ENCODE results near the gene SPTB.

Gene SPTB

DNA sequence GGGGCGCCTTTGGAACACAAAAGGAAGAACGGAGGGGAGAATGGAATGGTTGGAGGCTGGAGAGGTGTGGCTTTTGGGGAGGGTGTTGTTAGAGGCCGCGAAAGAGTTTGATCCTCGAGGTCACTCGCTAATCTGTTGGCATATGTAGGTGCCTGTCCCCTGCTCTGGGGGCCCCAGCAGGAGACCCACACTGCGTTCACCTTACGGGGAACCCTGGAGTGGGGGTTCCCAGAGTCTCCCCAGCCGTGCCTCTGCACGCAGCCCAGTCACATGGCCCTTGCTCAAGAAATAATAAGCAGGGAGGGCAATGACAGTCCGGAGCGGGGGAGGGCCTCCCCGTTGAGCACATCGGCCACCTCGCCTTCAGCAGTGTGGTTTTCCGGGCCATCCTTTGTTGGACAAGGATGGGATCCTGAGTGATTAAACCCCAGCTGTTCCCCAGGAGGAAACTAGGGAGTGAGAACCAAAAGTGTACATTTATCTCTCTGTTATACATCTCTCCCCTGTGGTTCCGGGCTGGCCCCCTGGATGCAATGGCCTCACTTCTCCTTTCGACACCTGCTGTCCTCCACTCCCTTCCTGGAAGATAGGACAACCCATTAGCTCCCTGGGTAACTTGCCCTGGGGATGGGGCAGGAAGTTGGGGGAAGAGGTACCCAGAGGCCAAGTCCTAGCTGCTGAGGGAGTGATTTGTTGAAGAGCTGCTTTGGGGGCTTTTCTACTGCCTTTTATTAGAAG is 174.2 kb downstream of the SPTB start:
- H3K27ac Mint-ChIP-seq = peak overlapping the region; percentile 34 to 75 (median 73)
- peaks cover 14% of the 10 kb centered on the region for H3K27me3 Mint-ChIP-seq (ENCODE audit: low read depth)
- TF ChIP-seq CTCF (IDR thresholded peaks at IDR 0.05; ENCODE audit: unreplicated experiment in 3 of 3) = no peak
- H3K36me3 Mint-ChIP-seq (ENCODE audit: low read depth) = peaks cover 15% of the 10 kb centered on the region
- peak overlapping the region; percentile 89 to 92 (median 90) for H3K4me3 Mint-ChIP-seq
- H3K9me3 Mint-ChIP-seq = no peaks in the 10 kb centered on the region
- H3K4me1 Mint-ChIP-seq = peaks cover 73% of the 10 kb centered on the region

DNA sequence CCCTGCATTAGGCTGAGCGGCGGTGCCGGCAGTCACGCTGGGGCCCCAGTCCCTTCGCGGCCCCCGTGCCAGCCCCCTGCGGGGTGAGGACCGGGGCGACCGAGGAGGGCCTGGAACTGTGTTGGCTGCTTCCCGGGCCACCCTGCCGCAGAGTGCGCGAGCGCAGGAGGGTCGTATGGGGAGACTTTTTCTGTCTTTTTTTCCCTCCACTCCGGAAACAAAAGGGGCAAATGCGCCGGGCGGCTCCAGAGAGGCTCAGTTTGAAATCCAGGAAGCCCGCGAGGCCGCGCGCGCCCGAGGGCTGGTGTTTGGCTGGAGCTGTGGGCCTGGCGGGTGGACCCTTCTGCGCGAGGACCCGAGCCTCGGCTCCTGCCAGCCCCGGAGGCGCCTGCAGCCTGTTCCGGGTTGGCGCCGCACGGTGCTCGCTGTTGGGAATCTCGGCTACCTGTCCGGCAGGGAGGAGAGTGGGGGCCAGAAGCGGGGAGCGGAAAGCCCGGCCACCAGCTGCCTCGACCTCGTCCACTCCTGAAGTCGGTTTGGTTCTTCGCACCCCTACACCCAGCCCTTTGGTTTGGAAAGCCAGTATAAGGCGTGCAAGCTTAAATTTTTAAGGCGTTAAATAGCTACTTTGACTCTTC is 174.8 kb downstream of the SPTB start:
- H3K9me3 Mint-ChIP-seq = no peaks in the 10 kb centered on the region
- H3K4me3 Mint-ChIP-seq = peak overlapping the region; percentile 89 to 92 (median 90)
- H3K27me3 Mint-ChIP-seq (ENCODE audit: low read depth) = peaks cover 14% of the 10 kb centered on the region
- no peak for TF ChIP-seq CTCF (IDR thresholded peaks at IDR 0.05; ENCODE audit: unreplicated experiment in 3 of 3)
- H3K36me3 Mint-ChIP-seq (ENCODE audit: low read depth) = peaks cover 8% of the 10 kb centered on the region
- H3K4me1 Mint-ChIP-seq = peaks cover 69% of the 10 kb centered on the region
- peak overlapping the region; percentile 34 to 75 (median 73) for H3K27ac Mint-ChIP-seq

DNA sequence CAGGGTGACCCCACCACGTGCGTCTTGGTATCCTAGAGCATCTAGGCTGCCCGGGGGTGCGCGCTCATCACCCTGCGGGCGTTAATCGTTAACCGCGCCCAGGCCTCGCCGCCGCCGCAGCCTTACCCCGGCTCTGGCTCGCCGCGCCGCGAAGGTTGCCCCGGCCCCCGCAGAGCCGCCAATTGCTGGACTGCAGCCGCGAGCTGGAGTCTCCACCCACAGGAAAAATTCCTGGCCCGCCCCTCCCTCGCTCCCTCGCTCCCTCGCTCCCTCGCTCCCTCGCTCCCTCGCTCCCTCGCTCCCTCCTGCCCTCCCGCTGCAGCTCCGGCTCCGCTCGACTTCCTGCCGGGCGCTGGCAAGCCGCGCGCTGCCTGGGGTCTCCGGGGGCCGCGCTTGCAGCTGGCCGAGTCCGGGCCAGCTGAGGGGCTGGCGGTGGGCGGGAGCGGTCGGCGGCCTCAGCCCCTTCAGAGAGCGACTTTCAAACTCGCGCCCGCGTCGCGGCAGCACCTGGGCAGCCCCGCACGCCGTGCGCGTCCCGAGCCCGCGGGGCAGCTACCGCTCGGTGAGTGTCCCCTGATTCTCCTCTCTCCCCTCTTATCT is 175.5 kb downstream of the SPTB start, which contains the start of gene PLEKHG3:
PLEKHG3 (plus strand) TSS at position 282 of the 600 bp plus-strand sequence. CDS start 23,208 bp downstream, outside the sequence.
- no peak for TF ChIP-seq CTCF (IDR thresholded peaks at IDR 0.05; ENCODE audit: unreplicated experiment in 3 of 3)
- peaks cover 14% of the 10 kb centered on the region for H3K27me3 Mint-ChIP-seq (ENCODE audit: low read depth)
- peak within 1 kb of the TSS; percentile 84 to 95 (median 88) for H3K27ac Mint-ChIP-seq
- peaks cover 4% of the 10 kb centered on the region for H3K36me3 Mint-ChIP-seq (ENCODE audit: low read depth)
- H3K4me1 Mint-ChIP-seq = peaks cover 64% of the 10 kb centered on the region
- peak within 1 kb of the TSS; percentile 89 to 92 (median 90) for H3K4me3 Mint-ChIP-seq
- no peaks in the 10 kb centered on the region for H3K9me3 Mint-ChIP-seq

DNA sequence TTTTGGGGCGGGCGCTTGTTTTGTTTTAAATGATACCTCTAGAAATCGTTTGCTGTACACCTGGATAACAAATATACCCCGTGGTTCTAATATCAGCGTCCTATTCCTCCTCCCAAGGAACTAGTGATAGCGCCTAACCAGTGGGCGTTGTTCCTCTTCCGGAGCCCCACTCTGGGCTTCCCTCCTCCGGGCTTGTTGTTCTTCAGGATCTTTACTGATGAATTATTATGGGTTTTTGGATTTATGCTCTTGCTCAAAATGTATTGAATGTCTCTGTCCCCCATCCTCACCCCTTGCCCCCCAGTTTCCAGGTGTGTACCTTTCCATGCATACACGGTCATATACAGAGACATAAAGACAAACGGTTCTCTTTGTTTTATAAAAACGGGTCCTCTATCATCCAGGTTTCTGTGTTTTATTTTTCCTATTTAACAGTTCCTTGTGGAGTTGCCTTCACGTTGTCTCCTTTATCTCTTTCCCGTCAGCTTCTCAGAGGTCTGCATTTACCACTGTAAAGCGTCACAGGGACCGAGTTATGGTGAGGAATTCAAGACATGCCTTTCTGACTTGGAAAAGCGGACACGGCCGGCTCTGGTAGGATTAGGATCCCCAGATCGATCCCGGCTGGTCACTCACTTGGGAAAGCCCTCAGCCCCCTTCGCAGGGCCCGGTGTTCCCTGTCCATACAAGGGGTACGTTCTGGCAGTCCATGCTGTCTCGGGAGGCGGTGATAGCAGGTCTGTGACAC is 176.1 kb downstream of the SPTB start:
- Mint-ChIP-seq H3K27me3 (ENCODE audit: low read depth) (peaks cover 20% of the 10 kb centered on the region), H3K27ac (peak overlapping the region; percentile 84 to 95 (median 88)), H3K9me3 (no peaks in the 10 kb centered on the region), H3K4me3 (peak overlapping the region; percentile 80 to 92 (median 89)), H3K4me1 (peaks cover 64% of the 10 kb centered on the region), H3K36me3 (ENCODE audit: low read depth) (no peaks in the 10 kb centered on the region)
- no peak for TF ChIP-seq CTCF (IDR thresholded peaks at IDR 0.05; ENCODE audit: unreplicated experiment in 3 of 3)

- TF ChIP-seq CTCF (IDR thresholded peaks at IDR 0.05; ENCODE audit: unreplicated experiment in 3 of 3) = no peak
- H3K36me3 Mint-ChIP-seq (ENCODE audit: low read depth) = no peaks in the 10 kb centered on the region
- H3K4me3 Mint-ChIP-seq = peak overlapping the region; percentile 80 to 92 (median 89)
- H3K9me3 Mint-ChIP-seq = no peaks in the 10 kb centered on the region
- H3K4me1 Mint-ChIP-seq = peaks cover 59% of the 10 kb centered on the region
- H3K27ac Mint-ChIP-seq = peak overlapping the region; percentile 84 to 95 (median 88)
- peaks cover 20% of the 10 kb centered on the region for H3K27me3 Mint-ChIP-seq (ENCODE audit: low read depth)
These were observed 177.0 kb downstream of the SPTB start for GRCh38 chr14:64702493-64703394.
